IPS-NIHi7 (cell line): Measurements from ENCODE around the gene GGN.
"Not testable (repeated sequence)": the region's sequence is repeated elsewhere in the genome, so short reads cannot be mapped to it uniquely, and the experiment has no call there.

Experiments
- DNase-seq: peaks from one replicate; pipeline ENCODE4 v3.0.0; 2012; ENCODE audit warnings: mixed read lengths; ENCODE audit errors: extremely low spot score

The GGN gene, protein sequence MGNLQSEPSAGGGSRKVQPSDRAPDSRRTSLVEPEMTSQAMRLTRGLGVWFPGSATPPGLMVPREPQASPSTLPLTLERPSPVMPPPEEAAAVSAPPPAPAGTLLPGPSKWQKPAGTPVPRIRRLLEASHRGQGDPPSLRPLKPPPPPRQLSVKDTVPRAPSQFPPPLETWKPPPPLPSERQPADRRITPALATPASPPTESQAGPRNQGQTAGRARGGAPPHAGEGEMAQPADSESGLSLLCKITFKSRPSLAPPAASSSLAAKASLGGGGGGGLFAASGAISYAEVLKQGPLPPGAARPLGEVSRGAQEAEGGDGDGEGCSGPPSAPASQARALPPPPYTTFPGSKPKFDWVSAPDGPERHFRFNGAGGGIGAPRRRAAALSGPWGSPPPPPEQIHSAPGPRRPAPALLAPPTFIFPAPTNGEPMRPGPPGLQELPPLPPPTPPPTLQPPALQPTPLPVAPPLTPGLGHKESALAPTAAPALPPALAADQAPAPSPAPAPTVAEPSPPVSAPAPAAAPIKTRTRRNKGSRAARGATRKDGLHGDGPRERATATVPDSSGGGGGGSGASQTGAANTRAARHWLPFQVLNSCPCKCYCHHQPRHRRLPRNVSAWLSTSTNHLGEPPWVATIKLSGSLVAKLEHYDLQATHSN

DNA sequence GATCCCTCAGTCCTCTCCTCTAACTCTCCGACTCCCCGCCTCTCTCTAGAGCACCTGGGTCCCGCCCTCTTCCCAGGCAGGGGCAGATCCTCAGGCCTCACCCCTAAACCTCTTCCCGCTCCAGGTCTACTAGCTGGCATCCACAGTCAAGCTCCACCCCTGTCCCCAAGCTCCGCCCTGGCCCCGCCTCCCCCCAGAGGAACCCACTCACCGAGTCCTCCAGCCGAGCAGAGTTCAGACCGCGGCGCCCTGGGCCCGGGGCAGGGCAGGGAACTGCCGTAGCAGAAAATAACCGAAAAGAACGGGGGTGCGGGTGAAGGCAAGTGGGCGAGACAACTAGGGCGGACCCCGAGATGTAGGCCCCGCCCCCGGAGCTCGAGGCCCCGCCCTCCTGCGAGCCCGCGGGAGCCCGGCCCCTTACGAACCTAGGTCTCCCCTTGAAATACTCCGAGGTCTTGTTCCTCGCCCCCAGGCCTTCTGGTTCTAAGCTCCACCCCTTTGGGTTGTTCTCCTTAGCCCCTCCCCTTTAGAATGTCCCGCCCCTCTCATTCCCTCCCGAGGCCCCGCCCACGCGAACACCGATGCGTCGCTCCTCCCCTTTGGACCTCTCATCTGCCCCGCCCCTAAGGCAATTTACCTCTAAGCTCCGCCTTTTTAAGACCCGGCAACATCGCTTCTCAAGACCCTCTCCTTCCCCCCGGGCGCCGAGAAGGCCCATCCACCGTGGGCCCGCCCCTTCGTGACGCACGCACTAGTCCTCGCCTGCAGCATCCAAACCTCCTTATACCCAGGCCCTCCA lies at the start of gene GGN:
GGN (minus strand) TSS at position 485 of the 799 bp plus-strand sequence. CDS start 773 bp downstream, outside the sequence.
- DNase-seq = peak; percentile 94

DNA sequence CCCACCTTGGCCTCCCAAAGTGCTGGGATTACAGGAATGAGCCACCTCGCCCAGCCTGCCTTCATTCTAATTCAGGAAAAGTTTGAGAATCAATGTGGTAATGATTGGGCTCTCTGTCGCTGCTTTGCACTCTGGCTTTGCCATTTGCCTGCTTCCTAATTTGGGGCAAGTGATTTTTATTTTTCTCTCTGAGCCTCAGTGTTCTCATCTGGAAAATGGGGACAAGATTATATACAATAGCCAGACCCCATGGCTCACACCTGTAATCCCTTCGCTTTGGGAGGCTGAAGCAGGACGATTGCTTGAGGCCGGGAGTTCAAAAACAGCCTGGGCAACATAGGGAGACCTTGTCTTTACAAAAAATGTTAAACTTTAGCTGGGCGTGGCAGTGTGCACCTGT lies 49.5 kb upstream of the GGN start:
- no peak for DNase-seq

DNA sequence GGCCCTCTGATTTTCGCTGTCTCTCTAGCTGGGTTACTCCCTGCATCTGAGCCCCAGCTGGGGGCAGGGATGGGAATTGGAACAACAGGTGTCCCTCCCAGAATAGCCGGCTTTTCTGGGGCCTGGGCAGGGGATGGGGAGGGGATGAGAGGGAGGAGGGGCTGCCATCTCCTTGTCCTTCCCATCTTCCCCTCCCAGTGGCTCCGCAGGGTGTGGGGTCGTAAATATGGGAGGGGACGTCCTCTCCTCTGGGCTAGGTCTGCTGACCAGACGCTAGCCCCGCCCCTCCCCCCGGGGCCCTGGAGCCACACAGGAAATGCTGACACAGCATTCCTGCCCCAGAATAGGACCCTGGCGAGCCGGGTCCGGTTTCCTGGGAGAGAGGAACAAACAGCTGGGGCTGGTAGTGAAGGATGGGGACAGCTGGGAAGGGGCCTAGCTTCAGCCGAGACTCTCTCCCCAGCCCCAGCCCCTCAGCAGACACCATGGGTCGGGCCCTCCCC lies 46.8 kb upstream of the GGN start:
- peak; percentile 86 for DNase-seq

- DNase-seq = peak; percentile 97
Observed at GRCh38 chr19:38433268-38433733, 45.5 kb upstream of the GGN start, which contains the start of gene RYR1. RYR1 (plus strand) TSS chr19:38433691; CDS start chr19:38433830, 139 bp downstream.

DNA sequence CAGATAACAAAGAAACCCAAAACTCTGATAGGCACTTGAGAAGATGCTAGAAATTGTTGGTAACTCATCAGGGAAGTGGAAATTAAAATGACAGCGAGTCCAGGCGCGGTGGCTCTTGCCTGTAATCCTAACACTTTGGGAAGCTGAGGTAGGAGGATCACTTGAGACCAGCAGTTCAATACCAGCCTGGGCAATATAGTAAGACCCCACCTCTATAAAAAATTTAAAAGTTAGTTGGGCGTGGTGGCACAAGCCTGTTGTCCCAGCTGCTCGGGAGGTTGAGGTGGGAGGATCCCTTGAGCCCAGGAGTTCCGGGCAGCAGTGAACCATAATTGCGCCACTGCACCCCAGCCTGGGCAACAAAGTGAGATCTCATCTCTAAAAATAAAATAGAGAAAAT lies 43.1 kb upstream of the GGN start:
- no peak for DNase-seq

DNA sequence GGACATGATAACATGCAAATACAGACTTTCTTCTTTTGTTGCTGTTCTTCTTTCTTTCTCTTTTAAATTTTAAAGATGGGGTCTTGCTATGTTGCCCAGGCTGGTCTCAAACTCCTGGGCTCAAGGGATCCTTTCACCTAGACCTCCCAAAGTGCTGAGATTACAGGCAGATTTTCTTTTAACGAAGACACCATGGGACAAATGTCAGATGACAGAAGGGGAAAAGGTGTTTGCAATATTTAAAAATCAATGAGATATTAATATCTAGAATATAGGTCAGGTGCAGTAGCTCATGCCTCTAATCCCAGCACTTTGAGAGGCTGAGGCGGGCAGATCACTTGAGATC lies 42.0 kb upstream of the GGN start:
- DNase-seq = no peak

- no peak for DNase-seq
Observed at GRCh38 chr19:38429055-38429810, 41.4 kb upstream of the GGN start.

GRCh38 chr19:38427035-38427677 lies 39.3 kb upstream of the GGN start:
- DNase-seq = not testable (repeated sequence)

DNA sequence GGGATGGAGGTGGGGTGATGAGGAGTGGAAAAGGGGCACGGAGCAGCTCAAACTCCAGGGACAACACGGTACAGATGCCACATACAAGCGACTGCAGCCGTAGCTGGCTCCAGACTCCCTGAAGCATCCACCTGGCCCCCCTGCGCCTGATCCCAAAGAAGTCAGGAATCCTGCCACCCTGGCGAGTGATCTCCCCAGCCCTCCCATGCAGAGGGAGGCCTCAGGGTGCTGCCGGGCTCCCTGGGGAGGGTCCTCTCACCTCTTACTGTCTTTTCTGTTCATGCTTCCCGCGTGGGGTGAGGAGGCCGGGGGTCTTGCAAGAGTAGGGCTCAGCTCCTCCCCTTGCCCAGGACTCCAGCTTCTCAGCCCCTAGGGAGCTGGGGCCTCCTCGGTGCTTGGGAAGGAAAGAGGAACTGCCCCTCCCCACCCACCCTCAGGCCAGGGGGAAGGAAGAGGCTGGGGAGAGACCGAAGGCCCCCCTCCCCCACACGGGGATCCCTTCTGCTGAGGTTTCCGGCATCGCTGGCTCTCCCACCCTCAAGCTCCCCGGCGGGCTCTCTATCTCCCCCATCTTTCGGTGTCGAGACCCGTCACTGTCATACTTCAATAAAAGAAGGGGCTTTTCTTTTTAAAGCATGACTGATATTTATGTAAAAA lies 38.1 kb upstream of the GGN start, which contains the start of gene RASGRP4:
RASGRP4 (minus strand) TSS at position 410 of the 657 bp plus-strand sequence; CDS start at position 282, 128 bp downstream.
- peak; percentile 53 for DNase-seq

DNA sequence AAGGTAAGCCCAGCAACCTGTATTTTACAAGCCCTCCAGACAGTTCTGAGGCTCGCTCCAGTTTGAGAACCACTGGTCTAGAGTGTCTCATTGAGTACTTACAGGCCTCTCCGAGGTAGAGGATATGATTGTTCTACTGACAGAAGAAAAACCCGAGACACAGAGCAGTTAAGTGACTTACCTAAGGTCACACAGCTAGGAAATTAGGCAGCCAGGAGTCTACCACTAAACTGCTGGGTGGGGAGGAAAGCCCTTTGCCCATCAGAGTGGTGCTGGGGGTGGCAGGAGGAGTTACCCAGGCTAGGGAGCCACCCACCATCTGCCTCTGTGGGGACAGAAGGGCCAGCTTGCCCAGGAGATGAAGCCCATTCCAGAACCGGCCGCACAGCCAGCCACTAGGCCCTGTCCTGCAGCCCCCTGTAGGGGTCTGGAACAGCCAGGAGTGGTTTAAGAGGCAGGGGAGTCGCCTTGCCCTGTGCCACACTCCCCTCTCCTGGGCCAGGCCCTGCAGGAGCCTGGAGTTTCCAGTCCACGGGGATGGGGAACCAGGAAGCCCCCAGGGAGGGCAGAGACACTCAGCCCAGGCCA lies 37.5 kb upstream of the GGN start:
- no peak for DNase-seq

GRCh38 chr19:38424272-38424671 lies 36.4 kb upstream of the GGN start:
- DNase-seq = no peak

DNA sequence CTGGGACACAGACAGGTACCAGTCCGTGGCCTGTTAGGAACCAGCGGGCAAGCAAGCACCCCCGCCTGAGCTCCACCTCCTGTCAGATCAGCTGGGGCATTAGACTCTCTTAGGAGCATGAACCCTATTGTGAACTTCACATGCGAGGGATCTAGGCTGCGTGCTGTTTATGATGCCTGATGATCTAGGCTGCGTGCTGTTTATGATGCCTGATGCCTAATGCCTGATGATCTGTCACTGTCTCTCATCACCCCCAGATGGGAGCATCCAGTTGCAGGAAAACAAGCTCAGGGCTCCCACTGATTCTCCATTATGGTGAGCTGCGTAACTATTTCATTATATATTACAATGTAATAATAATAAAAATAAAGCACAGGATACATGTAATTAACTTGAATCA lies 34.6 kb upstream of the GGN start:
- DNase-seq = no peak

- no peak for DNase-seq
Observed at GRCh38 chr19:38421856-38422255, 34.0 kb upstream of the GGN start.

GRCh38 chr19:38420935-38421334 lies 33.1 kb upstream of the GGN start:
- no peak for DNase-seq

DNA sequence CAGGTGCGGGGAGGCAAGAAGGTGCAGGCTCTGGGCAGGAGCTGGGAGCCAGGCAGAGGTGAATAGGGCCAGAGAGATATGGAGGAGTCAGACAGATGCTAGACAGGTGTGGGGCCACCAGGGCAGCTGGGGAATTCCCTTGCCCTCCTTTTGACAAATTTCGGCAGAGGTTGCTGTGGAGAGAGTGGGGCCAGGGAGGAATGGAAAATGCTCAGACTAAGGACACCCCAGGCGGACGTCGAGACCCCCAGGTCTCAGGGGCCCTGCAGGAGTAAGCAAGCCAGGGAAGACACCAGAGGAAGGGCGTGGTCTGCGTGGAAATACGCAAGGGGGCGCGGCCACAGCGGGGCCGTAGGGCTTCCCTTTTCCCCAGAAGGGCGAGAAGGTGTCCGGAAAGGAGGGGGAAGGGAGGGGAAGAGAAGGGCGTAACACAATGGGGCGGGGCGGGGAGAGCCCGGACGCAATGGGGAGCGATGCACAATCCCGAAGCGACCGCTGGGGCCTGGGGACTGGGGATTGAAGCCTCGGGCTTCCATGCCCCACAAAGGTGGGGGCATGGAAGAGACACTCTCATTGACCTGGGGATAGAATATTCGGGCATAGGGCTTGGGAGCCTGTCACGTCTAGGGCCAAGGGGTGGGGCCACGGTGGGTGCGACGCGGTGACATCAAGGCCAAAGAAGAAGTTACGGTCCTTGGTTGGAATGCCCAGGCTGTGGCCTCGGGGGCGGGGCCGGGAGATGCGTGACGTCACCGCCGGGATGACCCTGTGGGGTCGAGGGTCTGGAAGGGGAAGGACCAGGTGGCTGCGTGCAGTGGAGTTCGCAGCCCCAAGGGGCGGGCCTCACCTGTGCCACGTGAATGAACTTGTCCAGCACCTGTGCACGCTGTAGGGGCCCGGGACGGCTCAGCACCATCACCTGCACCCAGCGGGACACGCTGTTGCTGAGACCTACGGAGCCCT lies 30.0 kb upstream of the GGN start:
- peak; percentile 83 for DNase-seq

DNA sequence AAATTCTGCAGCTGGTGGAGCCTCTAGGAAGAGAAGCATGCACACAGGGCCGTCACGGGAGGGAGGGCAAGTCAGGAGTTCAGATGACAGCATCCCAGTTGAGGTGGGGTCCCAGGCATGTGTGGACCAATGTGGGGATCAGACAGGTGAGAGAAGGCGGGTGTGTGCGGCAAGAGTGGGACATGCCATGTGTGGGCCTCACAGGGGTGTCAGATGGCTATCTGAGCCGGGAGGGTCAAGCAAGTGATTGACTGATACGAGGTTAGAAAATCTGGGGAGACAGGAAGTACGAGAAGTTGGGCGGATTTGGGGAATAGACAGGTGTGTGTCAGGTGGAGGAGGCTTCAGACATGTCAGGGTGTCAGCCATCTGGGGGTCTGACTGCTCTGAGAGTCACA lies 29.3 kb upstream of the GGN start:
- DNase-seq = no peak

GRCh38 chr19:38413416-38413815 lies 25.6 kb upstream of the GGN start:
- DNase-seq = no peak

DNA sequence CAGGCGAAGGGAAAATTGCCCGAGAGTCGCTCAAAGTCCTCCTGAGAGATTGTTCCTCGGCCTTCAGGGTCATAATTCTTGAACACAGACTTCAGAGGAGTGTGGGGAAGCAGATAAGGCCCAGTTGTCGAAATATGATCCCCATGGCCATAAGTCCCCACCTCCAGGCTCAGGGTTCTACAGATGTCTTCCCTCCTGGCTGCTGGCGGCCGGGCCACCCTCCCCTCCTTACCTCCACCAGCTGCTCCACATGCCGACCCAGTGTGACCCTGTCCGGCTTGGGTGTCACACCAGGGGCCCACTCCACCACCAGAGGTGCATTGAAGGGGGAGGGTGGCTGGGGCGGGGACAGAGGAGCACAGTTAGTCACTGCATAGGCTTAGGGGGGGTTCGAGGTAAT lies 25.1 kb upstream of the GGN start:
- DNase-seq = no peak

DNA sequence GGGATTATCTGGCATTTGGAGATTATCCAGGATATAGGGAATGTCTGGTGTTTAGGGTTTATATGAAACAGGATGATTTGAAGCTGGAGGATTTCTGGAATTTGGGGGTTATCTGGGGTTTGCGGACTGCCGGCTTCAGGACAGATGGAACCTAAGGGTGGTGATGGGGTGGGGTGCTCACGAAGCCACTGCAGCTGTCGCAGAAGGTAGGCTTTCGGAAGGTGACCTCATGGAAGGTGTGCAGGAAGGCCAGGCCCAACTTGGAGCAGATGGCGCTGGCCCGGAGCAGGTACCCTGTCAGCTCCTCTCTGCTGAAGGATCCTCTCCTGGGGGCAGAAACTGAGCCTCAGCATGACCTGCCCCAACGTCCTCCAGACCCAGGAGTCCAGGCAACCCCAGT lies 24.7 kb upstream of the GGN start:
- DNase-seq = no peak
